G401.6 (cell line): ENCODE results near the gene ATP9A.

Experiments
- FAIRE-seq: peaks from 2 replicates; lab custom pipeline; 2012; peaks lifted over from hg19 to GRCh38; lab: Jason Lieb, UNC

The ATP9A gene

DNA sequence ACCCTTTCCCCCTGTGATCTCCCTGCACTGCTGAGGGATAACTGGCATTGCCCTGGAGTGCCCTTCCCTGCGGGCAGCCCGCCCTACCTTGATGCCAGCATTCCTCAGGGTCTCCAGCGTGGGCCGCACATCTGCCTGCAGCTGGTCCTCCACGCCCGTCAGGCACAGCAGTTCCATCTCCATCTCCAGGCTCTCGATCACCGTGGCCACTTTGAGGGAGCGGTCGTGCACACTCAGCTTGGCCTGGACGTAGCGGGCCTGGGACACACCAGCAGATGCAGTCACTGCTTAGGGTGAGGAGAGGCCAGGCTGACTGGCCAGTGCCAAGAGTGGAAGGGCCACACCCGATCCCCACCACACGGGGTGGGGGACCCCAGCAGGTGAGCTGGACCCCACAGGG, 143.1 kb downstream of the ATP9A start:
- no peak for FAIRE-seq

DNA sequence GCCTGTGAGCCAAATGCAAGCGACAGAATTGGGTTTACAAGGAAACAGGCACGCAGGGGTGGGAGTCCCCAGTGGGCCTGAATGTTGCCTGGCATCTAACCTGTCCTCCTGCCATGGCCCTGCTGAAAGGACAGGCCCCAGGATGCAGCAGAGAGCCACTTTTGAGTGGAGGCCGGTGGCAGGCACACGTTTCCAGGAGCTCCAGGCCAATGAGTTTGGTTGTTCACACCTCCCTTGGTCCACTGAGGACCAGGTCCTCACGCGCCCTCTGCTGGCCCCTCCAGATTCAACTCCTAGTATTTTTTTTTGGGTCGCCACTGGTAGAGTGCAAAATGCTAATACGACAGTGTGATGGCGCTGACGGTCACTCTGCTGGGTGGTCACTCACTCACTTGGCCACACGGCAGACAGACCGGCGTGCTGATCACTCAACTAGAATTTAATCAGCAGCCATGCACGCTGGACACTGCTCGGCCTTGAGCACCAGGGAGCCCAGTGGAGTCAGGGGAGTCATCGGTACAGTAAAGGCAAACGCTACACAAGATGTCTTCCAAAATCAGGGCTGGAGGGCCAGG, 143.9 kb downstream of the ATP9A start:
- no peak for FAIRE-seq

DNA sequence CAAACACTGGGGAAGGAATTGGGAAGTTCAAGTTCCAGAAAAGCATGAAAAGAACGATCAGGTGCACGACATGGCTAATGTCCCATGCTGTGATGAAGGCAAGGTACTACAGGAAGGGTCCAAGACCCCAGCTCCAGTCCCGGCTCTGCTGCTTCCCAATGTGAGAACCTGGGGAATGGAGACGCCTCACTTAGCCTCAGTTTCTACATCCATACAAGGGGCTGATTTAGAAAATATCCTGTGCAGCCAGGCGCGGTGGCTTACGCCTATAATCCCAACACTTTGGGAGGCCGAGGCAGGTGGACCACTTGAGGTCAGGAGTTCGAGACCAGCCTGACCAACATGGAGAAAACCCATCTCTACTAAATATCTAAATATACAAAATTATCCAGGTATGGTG, 144.9 kb downstream of the ATP9A start:
- no peak for FAIRE-seq

DNA sequence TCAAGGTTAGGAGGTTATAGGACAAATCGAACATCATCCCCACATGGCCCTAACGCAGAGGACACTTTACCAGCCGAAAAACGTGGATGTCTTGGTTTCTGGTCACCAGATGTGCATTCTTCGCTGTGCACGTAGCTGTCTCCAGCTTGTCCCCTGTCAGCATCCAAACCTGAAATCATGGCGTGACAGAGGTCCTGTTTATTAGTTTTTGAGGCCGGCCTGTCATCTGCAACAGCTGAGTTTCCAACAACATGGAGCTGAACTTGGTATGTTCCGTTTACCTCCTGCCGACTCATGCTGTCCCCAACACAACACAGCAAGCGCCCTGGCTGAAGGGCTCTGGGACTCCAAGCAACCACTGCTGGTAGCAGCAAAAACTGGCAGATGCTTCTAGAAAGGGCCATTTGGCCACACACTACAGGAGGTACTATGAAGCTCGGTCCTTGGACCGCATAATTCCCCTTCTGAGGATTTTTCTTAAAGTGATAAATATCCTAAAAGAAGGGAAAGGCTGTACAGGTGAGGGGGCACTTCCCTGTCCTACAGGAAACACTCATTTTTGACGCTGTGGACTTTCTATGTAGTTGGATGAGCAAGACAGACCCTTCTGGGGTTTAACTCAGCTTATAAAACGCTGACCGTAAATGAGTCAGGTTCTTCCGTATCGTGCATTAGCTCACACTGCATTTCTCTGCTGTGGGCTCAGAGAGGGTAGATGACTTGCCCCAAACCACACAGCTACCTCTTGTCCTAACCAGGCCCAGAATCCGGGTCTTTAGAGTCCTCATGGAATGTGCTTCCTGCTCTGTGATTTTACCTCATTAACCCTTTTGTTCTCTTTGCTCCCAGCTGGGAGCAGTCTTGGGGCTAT, 146.0 kb downstream of the ATP9A start:
- no peak for FAIRE-seq

DNA sequence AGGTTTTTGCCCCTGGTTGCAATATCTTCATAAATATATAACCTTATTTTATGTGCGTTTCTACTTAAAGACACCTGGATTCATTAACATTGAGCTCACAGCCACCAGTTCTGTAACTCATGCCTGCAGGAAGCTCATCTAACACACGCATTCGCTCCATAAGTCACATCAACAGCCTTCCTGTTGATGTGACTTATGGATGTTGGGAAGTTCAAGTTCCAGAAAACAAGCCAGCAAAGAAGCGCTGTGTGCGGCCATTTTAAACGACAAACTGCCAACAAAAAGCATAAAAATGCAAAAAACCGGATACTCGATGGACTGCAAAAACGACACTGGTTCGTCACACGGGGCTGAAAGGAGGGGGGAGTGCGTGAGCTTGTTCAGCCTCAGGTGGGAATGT, 147.8 kb downstream of the ATP9A start:
- no peak for FAIRE-seq

DNA sequence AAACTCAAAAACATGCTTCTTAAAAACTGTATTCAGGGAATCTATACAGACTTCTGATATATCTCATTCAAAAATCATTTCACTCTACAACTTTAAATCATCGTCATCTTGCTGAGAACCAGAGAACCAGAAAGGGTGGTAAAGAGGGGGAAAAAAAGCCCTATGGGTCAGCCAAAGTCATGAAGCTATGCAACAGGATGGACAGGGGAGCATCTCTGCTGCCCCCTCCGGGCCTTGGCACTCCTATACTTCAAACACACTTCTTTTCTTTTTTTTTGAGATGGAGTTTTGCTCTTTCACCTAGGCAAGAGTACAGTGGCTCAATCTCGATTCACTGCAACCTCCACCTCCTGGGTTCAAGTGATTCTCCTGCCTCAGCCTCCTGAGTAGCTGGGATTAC, 152.1 kb downstream of the ATP9A start:
- FAIRE-seq, result no peak

DNA sequence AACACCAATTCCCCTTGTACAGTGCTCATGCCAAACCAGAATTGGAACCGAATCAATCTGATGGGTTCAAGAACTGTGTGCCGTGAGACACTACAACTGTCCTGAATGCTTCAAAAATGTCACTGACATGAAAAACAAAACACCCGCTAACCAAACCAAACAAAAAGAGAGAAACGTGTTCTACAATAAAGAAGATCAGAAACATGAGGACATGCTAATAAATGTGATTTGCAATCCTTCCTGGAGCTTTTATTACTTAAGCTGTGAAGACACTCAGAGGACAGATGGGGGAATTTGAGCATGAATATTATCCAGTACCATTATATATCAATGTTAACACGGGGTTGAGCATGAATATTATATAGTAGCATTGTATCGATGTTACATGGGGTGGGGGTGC, 153.5 kb downstream of the ATP9A start:
- FAIRE-seq, result no peak

DNA sequence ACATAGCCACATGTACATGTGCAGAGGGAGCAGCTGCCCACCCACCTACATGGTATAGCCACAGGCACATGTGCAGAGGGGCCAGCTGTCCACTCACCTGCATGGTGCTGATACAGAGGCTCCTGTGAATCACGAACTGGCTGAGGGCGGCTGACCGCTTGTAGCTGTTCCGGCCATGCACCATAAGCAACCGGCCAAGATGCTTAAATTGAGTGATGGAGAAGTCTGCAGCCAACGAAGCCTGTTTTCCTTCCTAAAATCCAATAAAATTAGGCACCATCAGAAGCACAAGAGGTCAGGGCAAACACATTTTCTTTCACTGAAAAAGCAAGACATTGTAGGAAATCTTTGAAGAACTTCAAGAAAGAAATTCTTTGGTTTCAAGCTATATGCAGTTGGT, 154.6 kb downstream of the ATP9A start:
- no peak for FAIRE-seq

DNA sequence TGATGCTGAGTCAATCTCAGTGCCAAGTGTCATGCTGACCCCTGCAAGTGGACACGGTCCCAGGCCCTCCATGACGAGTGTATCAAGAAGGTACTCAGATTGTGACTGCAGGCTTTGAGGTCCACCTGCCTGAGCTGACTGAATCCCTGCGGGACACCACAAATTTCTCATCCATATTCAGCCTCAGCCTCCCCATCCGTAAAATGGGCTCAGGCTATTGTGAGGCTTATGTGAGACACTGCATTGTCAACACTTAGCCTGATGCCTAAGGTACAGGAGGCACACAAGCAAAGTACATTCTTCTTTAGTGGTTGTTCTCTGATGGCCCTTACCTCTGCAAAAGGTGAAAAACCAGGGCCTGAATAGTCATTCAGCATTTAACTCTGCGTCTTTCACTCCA, 155.3 kb downstream of the ATP9A start:
- FAIRE-seq, result no peak

DNA sequence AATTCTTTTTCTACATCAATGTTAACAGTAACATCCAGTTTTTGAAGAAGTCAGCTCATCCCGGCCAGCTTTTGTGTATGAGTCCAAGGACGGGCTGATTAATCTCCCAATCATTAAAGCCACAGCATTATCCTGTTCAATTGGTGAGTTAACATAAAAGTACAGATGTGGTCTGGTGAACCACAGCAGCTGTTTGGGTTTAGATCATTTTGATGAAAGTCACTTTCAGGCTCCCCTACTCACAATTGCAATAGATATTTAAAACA, 156.6 kb downstream of the ATP9A start:
- no peak for FAIRE-seq

DNA sequence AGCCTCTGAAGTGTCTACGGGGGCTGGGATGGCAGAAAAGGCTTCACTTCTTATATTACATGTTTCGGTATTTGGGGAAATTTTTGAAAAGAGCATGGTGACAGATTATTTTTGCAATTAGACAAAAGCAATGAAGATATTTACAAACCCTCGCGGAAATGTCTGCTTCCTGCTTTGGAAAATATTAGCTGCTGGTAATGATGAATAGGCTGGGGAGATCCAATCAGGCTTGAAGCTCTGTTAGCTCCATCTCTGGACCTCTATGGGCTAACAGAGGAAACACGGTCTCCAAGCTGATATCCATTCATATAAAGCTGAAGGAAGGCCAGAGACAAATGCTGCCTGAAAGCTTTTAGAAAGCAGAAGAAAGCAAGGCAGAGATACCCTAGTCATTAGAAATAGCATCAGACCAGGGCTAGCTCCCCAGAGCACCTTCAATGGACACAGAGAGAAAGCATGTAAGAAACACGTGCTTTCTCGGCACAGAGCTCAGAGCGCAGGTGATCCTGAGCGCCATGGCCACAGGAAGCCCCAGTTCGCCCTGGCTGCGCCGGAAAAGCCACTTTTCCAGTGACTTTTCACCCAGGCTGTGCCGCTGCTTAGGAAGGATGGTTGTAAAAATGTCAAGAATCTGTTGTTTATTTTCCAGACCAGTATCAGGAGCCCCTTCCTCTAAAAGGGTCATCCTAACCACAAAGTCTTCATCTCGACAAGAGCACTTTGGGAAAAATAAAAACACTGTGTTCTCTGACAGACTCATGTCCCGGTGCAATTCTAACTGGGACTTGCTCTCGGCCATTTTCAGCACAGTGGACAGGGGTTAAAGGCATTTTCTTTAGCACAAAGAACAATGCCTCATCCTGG, 157.2 kb downstream of the ATP9A start:
- FAIRE-seq, result no peak

DNA sequence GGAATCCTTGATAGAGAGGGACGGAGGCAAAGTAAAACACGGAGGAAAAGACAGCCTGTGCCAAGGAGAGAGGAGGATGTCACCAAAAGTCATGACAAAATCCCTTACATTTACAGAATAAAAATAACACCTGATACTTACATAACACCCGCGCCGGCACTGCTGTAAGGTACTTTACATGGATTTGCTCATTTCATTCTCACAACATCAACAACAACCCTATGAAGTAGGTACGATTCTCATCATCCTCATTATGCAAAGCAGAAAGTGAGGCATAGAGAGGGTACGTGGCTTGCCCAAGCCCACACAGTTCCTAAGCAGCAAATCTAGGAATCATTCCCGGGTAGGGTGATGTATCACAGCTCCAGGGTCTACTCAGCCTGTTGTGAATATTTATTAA, 158.1 kb downstream of the ATP9A start:
- no peak for FAIRE-seq

DNA sequence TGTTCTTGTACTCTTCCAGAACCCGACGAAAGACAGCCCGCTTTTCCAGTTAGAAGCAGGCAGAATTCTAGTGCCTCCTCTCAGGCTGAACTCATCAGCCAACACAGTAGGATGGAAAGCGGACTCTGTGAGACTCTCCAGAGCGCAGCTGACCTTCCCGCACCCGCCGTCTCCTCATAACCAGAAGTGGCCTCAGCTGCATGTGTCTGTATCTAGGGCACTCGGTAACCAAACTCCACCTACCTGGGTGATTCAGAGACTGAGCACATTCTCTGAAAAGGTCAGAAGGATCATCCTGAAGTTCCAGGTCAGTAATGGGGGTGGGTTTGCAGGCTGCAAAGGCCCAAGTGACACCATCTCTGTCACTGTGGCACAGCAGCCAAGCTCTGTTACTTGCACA, 158.9 kb downstream of the ATP9A start:
- no peak for FAIRE-seq

DNA sequence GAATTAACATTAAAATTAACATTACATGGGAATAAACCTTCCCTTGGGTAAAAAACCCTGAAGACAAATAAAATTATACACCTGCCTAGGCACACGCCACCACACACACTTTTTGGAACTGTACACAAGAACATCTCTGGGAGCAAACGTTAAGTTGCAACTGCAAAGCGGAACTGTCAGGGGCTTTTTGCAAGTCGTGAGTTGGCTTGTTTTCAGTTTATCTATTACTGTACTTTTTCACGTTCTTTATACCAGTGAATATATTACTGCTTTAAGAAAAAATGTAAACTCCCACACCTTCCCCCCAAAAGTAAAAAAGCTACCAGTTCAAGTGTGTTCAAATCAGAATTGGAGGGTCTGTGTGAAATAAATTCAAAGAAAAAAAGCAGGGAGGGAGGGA, 160.1 kb downstream of the ATP9A start:
- no peak for FAIRE-seq

DNA sequence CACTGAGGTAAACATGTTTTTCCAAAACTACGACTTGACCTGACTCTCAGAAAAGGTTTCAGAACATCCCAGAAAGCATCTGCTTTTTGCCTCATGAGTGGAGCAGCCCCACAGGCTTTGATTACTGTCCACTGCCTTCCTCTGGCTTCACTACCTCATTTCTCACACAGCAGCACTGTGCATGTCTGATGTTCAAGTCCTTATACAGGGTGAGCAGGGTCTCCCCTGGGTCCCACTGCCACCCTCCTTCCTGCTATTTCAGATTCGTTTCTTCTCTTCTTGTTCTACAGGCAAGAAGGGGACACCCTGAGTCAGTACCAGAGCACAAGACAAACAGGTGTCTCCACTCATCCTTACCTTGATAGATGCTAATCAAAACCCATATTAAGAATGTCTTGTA, 161.0 kb downstream of the ATP9A start:
- FAIRE-seq, result no peak

DNA sequence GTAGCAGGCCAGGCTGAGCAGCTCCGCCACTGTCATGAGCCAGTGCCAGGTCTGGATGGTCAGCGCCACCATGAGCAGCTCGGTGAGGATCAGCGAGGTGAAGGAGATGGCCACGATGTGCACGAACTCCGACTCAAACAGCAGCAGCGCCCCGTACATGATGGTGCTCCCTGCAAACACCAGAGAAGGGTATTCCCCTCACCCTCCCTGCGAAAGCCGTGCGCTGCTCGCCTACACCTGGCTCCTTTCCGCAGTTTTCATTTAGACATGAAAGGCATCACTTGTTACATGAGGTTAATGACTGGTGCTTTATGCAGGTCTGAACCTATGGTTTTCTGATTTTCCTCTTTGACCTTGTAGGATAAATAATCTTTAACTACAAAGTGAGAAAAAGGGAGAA, 163.3 kb downstream of the ATP9A start:
- no peak for FAIRE-seq

DNA sequence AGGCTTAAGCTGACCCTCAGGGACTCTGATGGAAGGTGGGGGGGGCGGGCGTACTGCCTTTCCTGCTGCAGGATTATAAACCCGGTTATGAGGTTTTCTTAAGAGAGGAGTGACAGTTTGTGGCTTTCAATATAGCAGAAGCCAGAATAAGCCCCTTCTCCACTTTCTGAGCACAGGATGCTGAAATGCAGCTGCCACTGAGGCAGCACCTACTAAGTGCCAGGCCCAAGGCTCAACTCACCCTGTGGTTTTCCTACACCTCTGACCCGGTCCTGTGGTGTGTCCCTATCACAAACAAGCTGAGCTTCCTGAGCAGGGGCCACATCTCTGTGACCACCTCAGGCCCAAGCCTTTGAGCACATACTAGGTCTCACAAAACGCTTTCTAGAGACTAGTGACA, 166.1 kb downstream of the ATP9A start:
- FAIRE-seq, result no peak

DNA sequence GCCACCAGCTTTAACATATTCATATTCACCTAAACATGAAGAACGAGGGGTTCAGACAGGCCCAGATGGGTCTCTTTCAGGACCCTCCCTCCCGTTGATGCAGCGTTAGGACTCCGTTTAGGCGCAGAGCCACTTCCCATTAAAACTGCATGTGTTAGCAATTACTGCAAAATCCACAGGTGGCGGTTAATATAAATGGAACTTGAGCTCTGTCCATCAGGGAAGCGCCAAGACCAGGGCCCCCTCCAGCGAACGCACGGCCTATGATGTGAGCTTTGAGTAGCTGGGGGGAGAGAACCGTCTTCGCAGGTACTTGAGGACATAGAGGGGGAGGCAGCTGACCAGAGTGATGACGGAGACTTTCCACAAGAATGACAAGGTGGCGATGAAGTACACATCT, 167.2 kb downstream of the ATP9A start:
- no peak for FAIRE-seq

DNA sequence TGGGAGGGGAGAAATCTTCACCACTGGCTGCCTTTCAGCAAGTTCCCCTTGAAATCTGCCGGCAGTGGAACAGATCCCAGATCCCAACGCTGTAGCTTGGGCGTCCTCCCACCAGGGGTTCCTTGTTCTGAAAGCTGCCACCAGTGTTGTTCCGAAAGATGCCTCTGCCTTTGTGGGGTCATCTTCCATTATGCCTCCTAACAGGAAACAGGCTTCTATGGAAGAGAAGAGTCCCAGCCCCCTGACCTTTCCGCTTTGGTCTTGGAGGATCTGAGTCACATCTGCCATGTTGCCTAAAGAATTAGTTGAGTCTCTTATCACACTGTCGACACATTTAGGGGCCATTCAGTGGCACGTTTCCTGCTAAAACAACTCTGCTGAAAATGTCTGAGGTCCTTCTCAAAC, 168.2 kb downstream of the ATP9A start:
- FAIRE-seq, result no peak

DNA sequence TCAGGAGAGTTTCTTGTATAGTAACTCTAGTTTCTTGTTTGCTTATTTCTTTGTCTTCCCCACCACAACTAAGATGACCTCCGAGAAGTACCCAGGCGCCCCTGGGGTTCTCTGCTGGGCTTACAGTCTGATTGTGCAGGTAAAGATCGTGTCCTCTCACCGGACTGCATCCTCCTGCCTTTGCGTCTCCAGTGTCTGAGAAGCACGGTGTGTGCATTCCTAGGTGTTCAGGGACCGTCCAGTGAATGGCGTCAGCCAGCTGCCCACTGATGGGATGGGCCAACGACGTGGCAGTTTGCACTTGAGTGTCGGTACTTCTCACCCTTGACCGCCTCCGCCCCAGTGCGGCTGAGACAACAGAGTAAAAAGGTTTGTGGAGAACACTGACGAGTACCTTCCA, 169.6 kb downstream of the ATP9A start:
- FAIRE-seq, result no peak

DNA sequence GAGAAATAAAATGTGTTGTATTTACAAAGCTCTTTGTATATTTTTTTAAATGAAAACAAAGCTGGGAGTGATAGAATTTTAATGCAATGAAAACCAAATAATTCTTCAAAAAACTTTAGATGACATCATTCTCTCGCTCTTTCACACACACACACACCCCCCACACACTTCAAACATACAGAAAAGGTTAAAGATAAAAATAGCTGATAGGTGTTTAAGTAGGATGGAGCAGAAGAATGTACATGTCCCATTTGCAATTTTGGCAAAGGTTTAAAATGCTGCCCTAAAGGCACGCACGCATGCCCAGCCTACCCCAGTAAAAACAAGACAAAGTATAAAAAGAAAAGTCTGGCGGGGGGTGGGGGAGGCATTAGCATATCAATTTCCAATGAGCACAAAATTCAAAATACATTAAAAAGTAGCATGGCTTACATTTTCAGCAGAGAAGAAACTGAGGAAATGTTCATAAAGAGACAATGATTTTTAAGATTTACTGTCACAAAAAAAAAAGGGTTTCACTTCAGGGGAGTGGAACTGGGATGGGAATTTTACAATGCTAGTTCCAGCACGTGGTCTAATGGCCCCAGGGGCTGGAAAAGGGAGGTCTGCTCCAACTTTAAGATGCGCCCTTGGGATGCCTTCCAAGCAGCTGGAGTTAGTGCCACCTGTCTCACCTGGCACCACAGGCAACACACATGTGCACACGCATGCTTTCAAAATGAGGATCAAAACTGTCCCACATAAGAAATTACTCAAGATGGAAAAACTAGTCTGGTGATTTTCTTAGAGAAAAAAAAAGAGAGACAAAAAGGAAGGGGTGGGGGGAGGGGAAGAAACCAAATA, 170.6 kb downstream of the ATP9A start:
- FAIRE-seq, result no peak

DNA sequence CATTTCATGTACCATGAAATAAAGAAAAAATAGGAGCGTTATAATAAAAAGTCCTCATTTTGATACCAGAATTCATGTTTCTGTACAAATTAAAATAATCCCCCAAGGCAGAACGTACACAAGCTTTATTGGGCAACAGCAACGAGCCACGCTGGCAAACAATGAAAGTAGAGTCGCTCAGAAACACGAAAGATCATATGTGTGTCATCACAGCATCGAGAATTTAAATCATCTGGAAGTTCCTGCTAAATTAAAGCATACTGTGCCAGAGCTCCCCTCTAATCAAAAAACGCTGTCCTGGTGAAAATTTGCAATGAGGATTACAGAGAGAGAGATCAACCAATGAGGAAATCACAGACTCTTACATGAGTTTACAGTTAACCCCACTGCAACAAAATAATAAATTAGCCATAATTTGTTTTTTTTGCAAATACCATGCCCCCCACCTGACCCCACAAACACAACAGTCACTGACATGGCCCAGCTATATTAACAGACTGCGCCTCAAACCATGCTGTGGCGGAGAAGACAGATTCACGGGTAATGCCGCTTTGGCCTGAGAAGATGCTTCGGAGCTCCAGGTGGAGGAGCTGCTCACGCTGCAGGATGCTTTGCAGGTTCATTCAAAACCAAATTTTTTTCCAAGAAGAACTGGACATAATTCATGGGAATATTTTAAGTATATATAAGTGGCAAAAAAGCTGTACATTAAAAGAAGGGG, 171.4 kb downstream of the ATP9A start:
- no peak for FAIRE-seq
